HepG2 (cell line): Measurements from ENCODE around the gene PRR19. TPM values are rescaled to one million over a fixed set of nuclear protein-coding genes. Genes with fewer than 3 reads are reported as not detected.
A peak's percentile ranks its signal among the peaks of the same experiment; 100 is the strongest.

Experiments
- AFF4 ChIP-seq: sonication (generic); formaldehyde crosslinking; IDR thresholded peaks from 2 replicates; pipeline ENCODE4 v1.4.0; 2020; ENCODE audit warnings: missing genetic modification reagents
- DZIP1 ChIP-seq: sonication (generic); formaldehyde crosslinking; IDR thresholded peaks from 2 replicates; pipeline ENCODE4 v1.5.0; 2020; ENCODE audit warnings: mild to moderate bottlenecking, missing genetic modification reagents
- HMGXB4 ChIP-seq, 2 experiments: sonication (generic) in 1 of 2; formaldehyde crosslinking in 1 of 2; IDR thresholded peaks; 2 replicates each; pipeline versions ENCODE4 v1.4.0 to v1.6.1; 2018 to 2020; ENCODE audit warnings: missing genetic modification reagents in 2 of 2, borderline replicate concordance in 1 of 2, low read depth in 1 of 2, mild to moderate bottlenecking in 1 of 2, missing biosample characterization in 1 of 2
- ZNF451 ChIP-seq: sonication (generic); formaldehyde crosslinking; IDR thresholded peaks from 2 replicates; pipeline ENCODE4 v1.5.0; 2020; ENCODE audit warnings: mild to moderate bottlenecking, missing genetic modification reagents
- ZNF501 ChIP-seq: sonication (generic); formaldehyde crosslinking; IDR thresholded peaks from 2 replicates; pipeline ENCODE4 v1.5.1; 2020; ENCODE audit warnings: mild to moderate bottlenecking, moderate library complexity, missing genetic modification reagents
- ZNF646 ChIP-seq: sonication (generic); formaldehyde crosslinking; IDR thresholded peaks from 2 replicates; pipeline ENCODE4 v1.9.0; 2021; ENCODE audit warnings: mild to moderate bottlenecking, missing genetic modification reagents
- ZNF775 ChIP-seq: sonication (generic); formaldehyde crosslinking; IDR thresholded peaks from 2 replicates; pipeline ENCODE4 v1.4.0; 2020; ENCODE audit warnings: missing genetic modification reagents, mild to moderate bottlenecking, moderate library complexity, borderline replicate concordance
- ZNF784 ChIP-seq: sonication (generic); formaldehyde crosslinking; IDR thresholded peaks from 2 replicates; pipeline ENCODE4 v1.5.1; 2020; ENCODE audit warnings: missing genetic modification reagents, mild to moderate bottlenecking, borderline replicate concordance
- polyA plus RNA-seq, 8 experiments: library from polyadenylated mRNA; depleted of rRNA in 3 of 8; stranded (reverse) in 7 of 8; unstranded in 1 of 8; fragments of >200 nt; fragmentation: Illumina TruSeq in 4 of 8; extraction: Trizol in 4 of 8; gene quantifications; 2 replicates each; pipeline versions ENCODE4 v1.2.1 to v1.2.3, GENCODE V29; 2011 to 2016; ENCODE audit warnings: low read depth in 4 of 8, missing spikeins in 1 of 8, mixed read lengths in 1 of 8; ENCODE audit not compliant: insufficient read depth in 1 of 8
- total RNA-seq, 5 experiments: library from RNA; depleted of rRNA; stranded (reverse); fragments of >200 nt; fragmentation: Illumina TruSeq; extraction: Trizol; gene quantifications; 2 replicates each; pipeline ENCODE4 v1.2.3, GENCODE V29; 2016; ENCODE audit warnings: low read depth in 1 of 5

The PRR19 gene
- total and polyA plus RNA-seq, 2 of the 13 experiments (the other 11 are each of a cell fraction or from before 2014, with no cell fraction given): 0.21 to 0.33 TPM

GRCh38 chr19:42279902-42280814 lies 21.8 kb upstream of the PRR19 start (continued):
- TF ChIP-seq HMGXB4 (CRISPR knock-in tag; IDR thresholded peaks at IDR 0.05; ENCODE audit: borderline replicate concordance in 1 of 2, low read depth in 1 of 2) (peak; percentile 56 to 75; a peak in 3 of 4 replicates), DZIP1 (0 out of 2 replicates have a peak, but pooled peaks have one; percentile 46), ZNF451 (CRISPR knock-in tag) (no peak), ZNF646 (no peak), ZNF775 (CRISPR knock-in tag) (no peak), AFF4 (CRISPR knock-in tag) (no peak), ZNF501 (peak; percentile 40; the same call in 1 of the 2 replicates), ZNF784 (CRISPR knock-in tag) (peak; percentile 30; the same call in 1 of the 2 replicates)
